NB4 (cell line): ENCODE data around the gene GPR155.

ENCODE experiments used
- DNase-seq: peaks from one replicate; pipeline ENCODE4 v3.0.0; 2010; ENCODE audit warnings: low read depth
- H3K4me3 ChIP-seq: one replicate; pipeline ENCODE4 v1.5.1; 2011; ENCODE audit warnings: mild to moderate bottlenecking, low read depth, low read length, moderate library complexity
- CTCF ChIP-seq: IDR thresholded peaks from one replicate; pipeline ENCODE4 v1.5.1; 2012; ENCODE audit warnings: low read depth, low read length
- MAX ChIP-seq: IDR thresholded peaks from 2 replicates; pipeline ENCODE4 v1.6.1; 2011; ENCODE audit warnings: low read depth, low read length
- MYC ChIP-seq: IDR thresholded peaks from 2 replicates; pipeline ENCODE4 v1.6.1; 2011; ENCODE audit warnings: low read depth, low read length
- POLR2A ChIP-seq: IDR thresholded peaks from 2 replicates; pipeline ENCODE4 v1.6.1; 2011; ENCODE audit warnings: mild to moderate bottlenecking; ENCODE audit not compliant: insufficient read length; ENCODE audit errors: extremely low read depth

GPR155 gene

GRCh38 chr2:174477759-174478158 is 9.1 kb downstream of the GPR155 start:
- no peak overlapping the region for H3K4me3 ChIP-seq
- TF ChIP-seq POLR2A = no peak
- TF ChIP-seq MYC = no peak
- TF ChIP-seq CTCF = no peak
- no peak for TF ChIP-seq MAX
- DNase-seq = no peak

- TF ChIP-seq MYC (no peak), MAX (no peak), POLR2A (no peak), CTCF (no peak)
- no peak for DNase-seq
- no peak overlapping the region for H3K4me3 ChIP-seq
These were observed 13.0 kb downstream of the GPR155 start for GRCh38 chr2:174473796-174474195.

- no peak for TF ChIP-seq CTCF
- no peak for TF ChIP-seq POLR2A
- no peak overlapping the region for H3K4me3 ChIP-seq
- no peak for DNase-seq
These were observed 21.5 kb downstream of the GPR155 start for GRCh38 chr2:174465327-174465726.

- no peak for DNase-seq
- no peak for TF ChIP-seq CTCF
- TF ChIP-seq MYC = no peak
- no peak for TF ChIP-seq MAX
- no peak for TF ChIP-seq POLR2A
- H3K4me3 ChIP-seq = no peak overlapping the region
These were observed 25.6 kb downstream of the GPR155 start for GRCh38 chr2:174461221-174461620.

GRCh38 chr2:174454566-174454965 is 32.3 kb downstream of the GPR155 start:
- no peak for DNase-seq
- no peak overlapping the region for H3K4me3 ChIP-seq
- TF ChIP-seq POLR2A = no peak
- TF ChIP-seq CTCF = no peak
- TF ChIP-seq MAX = no peak
- TF ChIP-seq MYC = no peak

GRCh38 chr2:174450021-174450816 is 36.6 kb downstream of the GPR155 start:
- no peak for DNase-seq
- no peak overlapping the region for H3K4me3 ChIP-seq
- TF ChIP-seq POLR2A = no peak
- no peak for TF ChIP-seq CTCF
- no peak for TF ChIP-seq MAX
- no peak for TF ChIP-seq MYC
